ENCODE data around the gene TIAM2.

Gene TIAM2

DNA sequence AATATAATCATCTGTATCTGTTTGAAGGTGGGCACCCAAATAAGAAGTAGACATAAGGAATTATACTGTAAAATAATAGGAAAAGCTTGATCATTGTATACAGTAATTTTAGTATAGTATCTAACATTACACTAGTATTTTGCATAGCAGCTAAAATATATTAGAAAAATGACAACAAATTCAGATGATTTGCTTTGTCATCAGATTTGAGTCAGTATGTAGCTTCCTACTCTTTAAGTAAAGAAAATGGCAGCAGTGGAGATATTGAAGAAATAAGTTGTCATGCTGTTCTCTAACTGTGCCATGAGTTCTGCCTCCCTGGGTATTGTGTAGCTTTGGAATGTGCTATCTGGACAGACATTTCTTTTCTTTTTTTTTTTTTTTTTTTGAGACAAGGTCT, 74.4 kb downstream of the TIAM2 start:
- FAIRE-seq (no peak), DNase-seq (ENCODE audit: insufficient read length, low spot score) (no peak)
- no peak for TF ChIP-seq POLR2A (IDR thresholded peaks at IDR 0.05; ENCODE audit: low read depth, low read length)

DNA sequence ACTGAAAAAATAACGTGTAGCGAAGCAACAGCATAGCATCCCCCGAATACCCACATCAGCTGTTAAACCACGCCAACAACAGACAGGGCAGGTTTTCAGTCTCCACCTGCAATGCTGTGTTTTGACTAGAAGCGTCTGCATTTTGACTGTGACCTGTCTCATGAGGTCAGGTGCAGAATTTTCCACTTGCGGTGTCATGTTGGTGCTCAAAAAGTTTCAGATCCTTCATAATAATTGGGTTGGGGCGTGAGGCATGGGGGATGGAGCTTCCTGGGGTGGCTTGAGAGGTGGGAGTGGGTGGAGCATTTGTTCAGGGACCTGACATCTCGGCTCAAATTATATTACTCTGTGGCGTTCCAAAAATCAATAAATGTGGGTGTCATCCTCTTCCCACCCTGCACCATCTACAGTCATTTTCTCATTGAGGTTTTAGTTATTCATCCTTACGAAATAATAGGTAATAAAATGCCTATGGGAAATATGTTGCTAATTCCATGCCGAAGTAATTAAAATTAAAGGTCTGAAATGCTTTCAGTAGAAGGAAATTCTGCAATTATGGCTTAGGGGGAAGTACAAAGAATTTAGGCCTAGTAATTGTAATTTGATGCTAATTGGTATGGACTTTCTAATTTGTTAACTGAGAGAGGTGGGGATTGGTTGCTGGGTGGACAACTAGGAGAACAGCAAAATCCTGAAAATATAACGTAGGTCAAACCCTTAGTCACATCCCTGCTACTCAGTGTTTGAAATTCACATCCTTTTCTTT, 81.0 kb downstream of the TIAM2 start:
- TF ChIP-seq POLR2A (IDR thresholded peaks at IDR 0.05; ENCODE audit: low read depth, low read length) = no peak
- FAIRE-seq (no peak), DNase-seq (ENCODE audit: insufficient read length, low spot score) (no peak)

DNA sequence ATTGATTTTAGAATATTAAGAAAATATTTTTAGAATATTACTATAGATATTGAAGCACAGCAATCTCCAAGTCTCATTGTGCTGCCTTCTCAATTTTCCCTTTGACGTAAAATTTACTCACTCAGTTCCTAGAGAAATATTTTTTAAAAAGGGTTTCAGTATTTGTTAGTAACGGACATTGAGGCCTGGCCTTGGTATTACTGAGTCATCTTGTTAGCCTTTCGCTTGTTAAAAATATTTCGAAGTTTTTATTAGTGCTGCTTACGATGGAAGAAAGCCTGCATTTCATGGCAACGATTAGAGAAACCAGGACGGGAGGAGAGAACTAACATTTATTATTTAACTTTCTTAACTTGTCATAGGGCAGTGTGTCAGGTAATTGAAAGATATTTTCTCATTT, 82.2 kb downstream of the TIAM2 start:
- DNase-seq (ENCODE audit: insufficient read length, low spot score) = no peak
- no peak for FAIRE-seq
- no peak for TF ChIP-seq POLR2A (IDR thresholded peaks at IDR 0.05; ENCODE audit: low read depth, low read length)

DNA sequence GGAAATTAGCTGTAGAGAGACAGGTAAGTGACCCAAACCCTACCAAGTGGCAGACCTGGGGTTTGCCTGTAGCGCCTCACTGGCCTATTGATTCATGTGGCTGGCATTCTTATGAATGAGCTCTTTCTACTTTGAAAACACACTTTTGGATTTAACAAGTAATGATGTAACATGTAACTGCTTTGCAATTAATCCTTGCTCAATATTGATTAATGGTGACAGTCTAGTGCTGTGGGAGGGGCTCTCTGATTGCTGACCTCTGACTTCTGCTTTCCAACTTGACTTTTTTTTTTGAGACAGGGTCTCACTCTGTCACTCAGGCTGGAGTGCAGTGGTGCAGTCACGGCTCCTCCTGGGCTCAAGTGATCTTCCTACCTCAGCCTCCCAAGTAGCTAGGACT, 82.7 kb downstream of the TIAM2 start:
- TF ChIP-seq POLR2A (IDR thresholded peaks at IDR 0.05; ENCODE audit: low read depth, low read length) = no peak
- FAIRE-seq = no peak

DNA sequence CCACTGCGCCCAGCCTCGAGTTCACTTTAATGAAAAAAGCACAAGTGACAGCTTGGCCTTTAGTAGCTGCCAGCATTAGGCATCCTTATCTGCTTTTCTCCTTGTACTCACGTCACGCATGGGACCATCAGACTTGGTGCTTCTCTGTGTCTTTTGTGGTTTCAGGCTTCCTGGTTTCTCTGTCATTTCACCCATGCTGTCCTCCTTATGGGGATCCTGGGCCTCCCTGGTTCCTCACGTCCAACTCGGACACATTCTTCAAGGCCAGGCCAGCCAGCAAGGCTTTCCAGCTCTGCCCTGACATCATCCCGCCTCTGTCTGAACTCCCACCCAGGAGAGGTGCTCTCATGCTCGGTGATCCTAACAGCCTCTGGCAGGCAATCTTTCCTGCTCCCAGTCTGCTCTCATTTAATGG, 83.2 kb downstream of the TIAM2 start:
- FAIRE-seq = no peak
- no peak for TF ChIP-seq POLR2A (IDR thresholded peaks at IDR 0.05; ENCODE audit: low read depth, low read length)
- no peak for DNase-seq (ENCODE audit: insufficient read length, low spot score)

More for the DNA sequence above, 82.7 kb downstream of the TIAM2 start:
- DNase-seq (ENCODE audit: insufficient read length, low spot score) = no peak

DNA sequence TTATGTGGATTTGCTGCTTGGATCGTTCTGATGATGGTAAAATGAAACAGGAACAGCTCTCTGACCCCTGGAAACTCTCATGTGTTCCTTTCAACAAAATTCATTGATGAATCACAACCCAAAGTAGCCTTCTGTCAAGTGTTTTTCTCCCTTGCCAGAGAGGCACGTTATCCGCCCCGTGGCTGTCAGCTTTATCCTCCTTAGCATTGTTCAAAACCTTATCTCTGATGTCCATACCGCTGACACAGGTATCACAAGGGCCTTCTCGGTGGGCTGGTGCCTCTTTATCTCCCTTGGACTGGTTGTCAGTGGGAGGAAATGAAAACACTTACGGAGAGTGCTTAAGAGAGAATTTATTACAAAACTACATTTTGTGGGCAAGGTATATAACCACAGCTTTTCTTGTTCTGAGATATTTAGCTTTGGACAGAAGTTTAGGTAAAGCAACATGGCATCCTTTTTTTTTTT, 84.9 kb downstream of the TIAM2 start:
- DNase-seq (ENCODE audit: insufficient read length, low spot score) = no peak
- TF ChIP-seq POLR2A (IDR thresholded peaks at IDR 0.05; ENCODE audit: low read depth, low read length) = no peak
- no peak for FAIRE-seq

DNA sequence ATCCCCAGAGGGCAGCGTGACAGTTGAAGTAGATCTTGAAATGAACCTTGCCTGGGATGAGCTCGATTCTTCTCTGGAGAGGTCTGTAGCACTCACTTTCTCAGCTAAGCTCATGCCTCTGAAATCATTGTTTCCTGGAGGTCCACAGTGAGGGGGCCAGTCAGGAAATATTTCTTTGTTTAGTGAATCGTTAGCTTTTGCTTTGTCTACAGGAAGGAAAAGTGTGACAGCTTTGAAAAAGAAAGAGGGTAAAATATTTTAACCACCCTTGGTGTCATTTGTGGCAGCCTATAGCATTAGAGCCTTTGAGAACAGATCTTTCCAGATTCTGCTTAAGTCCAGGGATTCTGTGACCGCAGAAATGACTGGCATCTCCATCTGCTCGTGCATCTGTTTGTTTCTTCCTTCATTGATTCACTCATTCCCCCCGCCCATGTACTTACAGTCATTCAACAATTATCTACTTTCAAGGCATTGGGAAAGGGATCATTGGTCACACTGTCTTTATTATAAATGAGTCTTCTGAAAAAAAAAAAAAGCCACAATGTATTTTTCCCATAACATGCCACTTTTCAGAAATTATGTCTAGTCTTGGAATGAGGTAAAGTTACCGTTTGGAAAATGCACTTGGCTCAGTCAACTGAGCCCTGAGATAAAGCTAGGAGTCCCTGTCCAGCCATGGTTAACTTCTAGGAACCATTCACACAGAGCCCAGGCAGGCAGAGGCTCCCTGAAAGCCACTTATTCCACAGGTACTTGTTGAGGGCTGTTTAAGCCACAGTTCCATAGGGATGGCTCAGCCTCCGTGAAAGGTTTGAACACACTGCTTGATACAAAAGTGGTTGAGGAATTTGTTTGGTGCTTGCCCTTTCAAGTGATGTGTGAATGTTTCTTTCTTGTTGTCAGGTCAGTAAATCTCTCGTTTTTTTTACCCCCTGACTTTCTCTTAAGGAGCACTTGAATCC, 86.0 kb downstream of the TIAM2 start:
- no peak for TF ChIP-seq POLR2A (IDR thresholded peaks at IDR 0.05; ENCODE audit: low read depth, low read length)
- no peak for FAIRE-seq
- no peak for DNase-seq (ENCODE audit: insufficient read length, low spot score)

DNA sequence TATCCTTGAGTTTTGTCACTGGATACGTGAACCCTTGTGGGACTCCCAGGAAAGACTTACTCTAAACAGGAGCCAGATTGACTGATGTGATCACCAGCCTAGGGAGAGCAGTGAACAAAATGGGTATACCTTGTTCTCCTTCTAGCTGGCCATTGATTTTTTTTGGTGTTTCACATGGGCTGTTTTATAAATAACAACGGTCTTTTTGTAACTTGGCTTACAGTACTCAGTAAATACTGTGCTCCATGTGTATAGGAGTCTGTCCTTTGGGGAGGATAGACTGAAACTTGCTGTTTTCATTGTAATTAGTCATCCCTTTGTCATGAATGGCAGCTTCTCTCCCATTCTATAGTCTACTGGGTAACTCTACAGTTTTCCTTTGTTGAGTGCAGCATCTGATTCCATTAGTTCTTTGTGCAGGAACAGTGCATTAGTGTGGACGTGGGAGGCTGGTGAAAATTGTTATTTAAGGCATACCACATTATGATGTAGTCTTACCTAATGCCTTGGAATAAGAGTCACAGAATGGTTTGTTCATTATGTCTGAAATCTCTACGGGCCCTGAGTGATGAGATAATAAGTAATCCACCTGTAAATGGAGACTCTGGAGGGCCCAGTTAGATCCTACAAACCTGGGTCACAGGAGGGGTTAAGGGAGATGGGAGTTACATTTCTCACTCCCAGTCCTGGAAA, 89.5 kb downstream of the TIAM2 start:
- no peak for FAIRE-seq
- TF ChIP-seq POLR2A (IDR thresholded peaks at IDR 0.05; ENCODE audit: low read depth, low read length) = no peak
- DNase-seq (ENCODE audit: insufficient read length, low spot score) = no peak

DNA sequence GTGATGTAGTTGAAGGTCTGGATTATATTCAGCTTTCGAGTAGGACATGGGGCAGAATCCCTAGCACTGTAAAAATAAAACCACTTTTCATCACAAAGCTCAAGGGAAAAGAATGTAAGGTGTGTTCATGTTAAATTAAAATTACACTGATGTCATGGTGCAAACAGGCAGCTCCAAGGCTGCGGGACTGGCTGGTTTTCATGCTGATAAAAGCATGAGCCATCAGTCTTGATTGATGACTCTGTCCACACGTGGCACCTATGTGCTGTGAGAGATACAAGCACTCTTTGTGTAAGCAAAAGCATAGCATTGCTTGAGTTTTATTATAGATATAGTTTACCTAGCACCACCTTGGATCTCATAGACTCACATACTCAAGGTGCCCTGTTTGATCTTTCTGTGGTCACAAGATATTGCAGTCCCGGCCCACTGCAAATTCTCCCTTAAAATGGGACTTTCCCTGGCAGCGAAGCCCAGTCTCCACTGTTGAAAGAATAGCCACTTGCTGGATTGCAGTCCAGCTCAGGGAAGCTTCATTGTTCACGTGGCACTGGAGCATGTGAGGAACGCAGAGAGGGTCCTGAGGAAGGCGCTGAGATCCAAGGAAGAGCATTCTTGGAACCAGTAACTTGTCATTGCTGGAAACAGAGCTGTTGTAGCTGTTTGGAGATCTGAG, 90.6 kb downstream of the TIAM2 start:
- no peak for TF ChIP-seq POLR2A (IDR thresholded peaks at IDR 0.05; ENCODE audit: low read depth, low read length)
- FAIRE-seq (no peak), DNase-seq (ENCODE audit: insufficient read length, low spot score) (no peak)

DNA sequence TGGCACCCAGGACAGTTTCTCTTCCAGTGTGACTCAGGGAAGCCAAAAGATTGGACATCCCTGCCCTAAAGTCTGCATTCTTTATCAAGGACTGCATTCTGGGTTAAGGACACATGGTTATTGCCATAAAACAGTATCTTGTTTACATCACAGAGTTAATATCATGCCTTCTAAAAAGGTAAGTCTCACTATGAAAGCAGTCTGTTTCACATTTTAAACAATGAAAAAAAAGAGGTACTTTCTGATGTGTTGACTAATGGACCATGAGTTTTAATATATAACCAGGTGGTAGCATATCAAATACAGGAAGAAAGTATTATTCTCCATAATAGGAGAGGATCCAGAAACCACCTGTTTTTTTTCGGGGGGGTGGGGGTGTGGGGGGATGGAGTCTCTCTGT, 93.7 kb downstream of the TIAM2 start:
- TF ChIP-seq POLR2A (IDR thresholded peaks at IDR 0.05; ENCODE audit: low read depth, low read length) = no peak
- FAIRE-seq = no peak
- no peak for DNase-seq (ENCODE audit: insufficient read length, low spot score)

DNA sequence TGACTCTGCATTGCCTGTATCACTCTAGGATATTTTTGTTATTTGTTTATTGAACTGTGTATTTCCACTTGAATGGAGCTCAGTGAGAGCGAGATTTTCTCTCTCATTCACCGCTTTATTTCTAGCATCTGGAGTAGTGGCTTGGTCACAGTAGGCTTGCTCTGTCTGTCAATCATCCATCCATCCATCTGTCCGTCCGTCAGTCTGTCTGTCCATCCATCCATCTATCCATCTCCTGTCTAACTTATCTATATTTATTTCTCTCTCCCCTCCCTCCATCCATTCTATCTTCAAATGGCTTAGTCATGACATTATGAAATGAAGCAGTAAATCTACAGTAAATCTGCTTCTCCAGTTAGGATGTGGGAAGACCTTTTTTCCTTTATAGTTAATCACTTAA, 94.6 kb downstream of the TIAM2 start:
- FAIRE-seq (no peak), DNase-seq (ENCODE audit: insufficient read length, low spot score) (no peak)
- no peak for TF ChIP-seq POLR2A (IDR thresholded peaks at IDR 0.05; ENCODE audit: low read depth, low read length)

DNA sequence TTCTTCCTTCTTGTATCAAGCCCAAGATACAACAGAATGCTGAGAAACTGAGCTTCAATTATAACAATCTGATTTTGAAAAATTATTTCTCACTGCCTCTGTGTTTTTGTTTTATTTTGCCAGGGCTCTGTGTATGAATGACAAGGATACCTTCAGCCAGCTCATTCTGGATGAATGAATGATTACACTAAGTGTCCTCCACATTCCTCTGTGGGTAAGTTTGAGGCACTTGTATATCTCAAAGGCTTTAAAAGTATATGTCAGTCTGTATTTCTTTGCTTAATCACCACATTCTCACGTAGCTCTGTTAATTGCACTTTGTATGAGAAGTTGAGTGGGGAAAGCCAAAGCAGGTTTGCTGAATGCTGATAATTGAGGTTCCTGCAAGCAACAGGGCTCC, 95.1 kb downstream of the TIAM2 start:
- DNase-seq (ENCODE audit: insufficient read length, low spot score) (no peak), FAIRE-seq (no peak)
- no peak for TF ChIP-seq POLR2A (IDR thresholded peaks at IDR 0.05; ENCODE audit: low read depth, low read length)

DNA sequence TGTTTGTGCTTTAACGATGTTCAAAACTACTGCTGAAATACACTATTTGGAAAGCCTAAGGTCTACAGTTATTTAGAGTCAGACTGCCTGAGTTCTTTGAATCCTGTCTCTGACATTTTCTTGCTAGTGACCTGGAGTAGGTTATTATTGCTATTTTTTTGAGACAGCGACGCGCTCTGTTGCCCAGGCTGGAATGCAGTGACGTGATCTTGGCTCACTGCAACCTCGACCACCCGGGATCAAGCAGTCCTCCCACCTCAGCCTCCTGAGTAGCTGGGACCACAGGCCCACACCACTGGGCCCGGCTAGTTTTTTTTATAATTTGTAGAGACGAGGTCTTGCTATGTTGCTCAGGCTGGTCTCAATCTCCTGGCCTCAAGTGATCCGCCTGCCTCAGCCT, 96.6 kb downstream of the TIAM2 start:
- TF ChIP-seq POLR2A (IDR thresholded peaks at IDR 0.05; ENCODE audit: low read depth, low read length) = no peak
- DNase-seq (ENCODE audit: insufficient read length, low spot score) = no peak
- no peak for FAIRE-seq

Data from H54 (cell line).